ENCODE results near the gene RHBDF1.

The RHBDF1 gene

GRCh38 chr16:54237-54581 is 18.2 kb downstream of the RHBDF1 start:
- Histone ChIP-seq H4K20me1 (ENCODE audit: control insufficient read depth, insufficient read depth, low read depth, low read length) (0 out of 2 replicates have a peak, but pooled peaks cover 10% of the 10 kb centered on the region), H3K27ac (ENCODE audit: low read depth, low read length) (peak overlapping the region; percentile 56), H3K36me3 (ENCODE audit: control insufficient read depth, low read length) (peaks cover 74% of the 10 kb centered on the region), H3K9me3 (ENCODE audit: control insufficient read depth, insufficient read depth, low read length) (no peaks in the 10 kb centered on the region), H3K27me3 (ENCODE audit: control insufficient read depth, low read length) (no peaks in the 10 kb centered on the region), H3K79me2 (ENCODE audit: control insufficient read depth, low read length) (peaks cover 62% of the 10 kb centered on the region), H3K4me1 (ENCODE audit: control insufficient read depth, low read length) (peaks cover 22% of the 10 kb centered on the region), H3K4me3 (ENCODE audit: low read length) (peak overlapping the region; percentile 83), H3K4me2 (ENCODE audit: low read length) (peak overlapping the region; percentile 74), H3F3A (ENCODE audit: control insufficient read depth, insufficient read depth) (peaks cover 3% of the 10 kb centered on the region; the same call in 1 of the 2 replicates), H3K9me2 (replicated peaks; ENCODE audit: control insufficient read depth, low read length) (no peaks in the 10 kb centered on the region)
- TF ChIP-seq, protein P1, sequence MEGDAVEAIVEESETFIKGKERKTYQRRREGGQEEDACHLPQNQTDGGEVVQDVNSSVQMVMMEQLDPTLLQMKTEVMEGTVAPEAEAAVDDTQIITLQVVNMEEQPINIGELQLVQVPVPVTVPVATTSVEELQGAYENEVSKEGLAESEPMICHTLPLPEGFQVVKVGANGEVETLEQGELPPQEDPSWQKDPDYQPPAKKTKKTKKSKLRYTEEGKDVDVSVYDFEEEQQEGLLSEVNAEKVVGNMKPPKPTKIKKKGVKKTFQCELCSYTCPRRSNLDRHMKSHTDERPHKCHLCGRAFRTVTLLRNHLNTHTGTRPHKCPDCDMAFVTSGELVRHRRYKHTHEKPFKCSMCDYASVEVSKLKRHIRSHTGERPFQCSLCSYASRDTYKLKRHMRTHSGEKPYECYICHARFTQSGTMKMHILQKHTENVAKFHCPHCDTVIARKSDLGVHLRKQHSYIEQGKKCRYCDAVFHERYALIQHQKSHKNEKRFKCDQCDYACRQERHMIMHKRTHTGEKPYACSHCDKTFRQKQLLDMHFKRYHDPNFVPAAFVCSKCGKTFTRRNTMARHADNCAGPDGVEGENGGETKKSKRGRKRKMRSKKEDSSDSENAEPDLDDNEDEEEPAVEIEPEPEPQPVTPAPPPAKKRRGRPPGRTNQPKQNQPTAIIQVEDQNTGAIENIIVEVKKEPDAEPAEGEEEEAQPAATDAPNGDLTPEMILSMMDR (IDR thresholded peaks at IDR 0.05; ENCODE audit: low read depth, low read length, poor library complexity, severe bottlenecking): no peak
- TF ChIP-seq EZH2phosphoT487 (IDR thresholded peaks at IDR 0.05; ENCODE audit: borderline replicate concordance, low read length): no peak

DNA sequence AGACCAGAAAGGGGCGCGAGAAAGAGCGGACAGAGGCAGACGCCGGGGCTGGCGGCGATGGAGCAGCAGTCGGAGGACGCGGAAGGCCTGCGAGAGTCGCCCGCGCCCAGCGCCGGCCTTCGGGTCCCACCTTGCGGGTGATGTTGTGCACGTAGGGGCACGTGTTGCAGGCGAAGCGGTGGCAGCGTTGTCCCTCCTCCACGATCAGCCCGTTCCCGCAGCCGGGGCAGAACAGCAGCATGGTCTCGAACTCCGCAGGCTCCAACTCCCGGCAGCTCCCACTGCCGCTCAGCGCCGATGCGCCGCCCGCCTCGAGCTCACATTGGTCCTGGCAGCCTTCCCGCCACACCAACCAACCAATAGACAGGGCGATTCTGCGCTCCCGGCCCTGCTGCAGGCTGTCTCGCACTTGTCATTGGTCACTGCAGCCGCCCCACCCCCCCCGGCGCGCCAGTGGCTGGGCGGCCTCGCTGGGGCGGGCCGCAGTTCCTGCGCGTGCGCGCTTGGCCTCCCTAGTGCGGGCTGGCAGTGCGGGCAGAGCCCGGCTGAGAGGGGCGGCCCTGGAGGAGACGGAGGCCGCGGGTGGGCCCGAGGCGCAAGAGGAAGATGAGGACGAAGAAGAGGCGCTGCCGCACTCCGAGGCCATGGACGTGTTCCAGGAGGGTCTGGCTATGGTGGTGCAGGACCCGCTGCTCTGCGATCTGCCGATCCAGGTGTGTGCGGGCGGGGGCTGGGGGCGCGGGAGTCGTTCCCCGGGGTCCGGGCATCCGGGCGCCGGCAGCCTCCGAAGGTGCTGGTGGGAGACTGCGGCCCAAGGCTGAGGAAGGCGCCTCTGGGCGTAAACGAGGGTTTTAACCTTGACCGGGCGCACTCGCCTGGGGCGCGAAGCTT is 18.8 kb downstream of the RHBDF1 start, which contains the start of the genes POLR3K and SNRNP25:
TSS of gene POLR3K (minus strand) at position 263 of the 891 bp plus-strand sequence. CDS start at position 241, 22 bp downstream.
TSS of gene SNRNP25 (plus strand) at position 483 of the 891 bp plus-strand sequence. CDS start at position 672, 189 bp downstream.
- 0 out of 2 replicates have a peak, but pooled peaks cover 10% of the 10 kb centered on the region for H4K20me1 ChIP-seq (ENCODE audit: control insufficient read depth, insufficient read depth, low read depth, low read length)
- H3F3A ChIP-seq (ENCODE audit: control insufficient read depth, insufficient read depth): peaks cover 3% of the 10 kb centered on the region; the same call in 1 of the 2 replicates
- H3K9me3 ChIP-seq (ENCODE audit: control insufficient read depth, insufficient read depth, low read length): no peaks in the 10 kb centered on the region
- H3K4me1 ChIP-seq (ENCODE audit: control insufficient read depth, low read length): peaks cover 22% of the 10 kb centered on the region
- peak within 1 kb of the TSS; percentile 83 for H3K4me3 ChIP-seq (ENCODE audit: low read length)
- peaks cover 69% of the 10 kb centered on the region for H3K36me3 ChIP-seq (ENCODE audit: control insufficient read depth, low read length)
- peak within 1 kb of the TSS; percentile 74 for H3K4me2 ChIP-seq (ENCODE audit: low read length)
- H3K27me3 ChIP-seq (ENCODE audit: control insufficient read depth, low read length): no peaks in the 10 kb centered on the region
- no peaks in the 10 kb centered on the region for H3K9me2 ChIP-seq (replicated peaks; ENCODE audit: control insufficient read depth, low read length)
- TF ChIP-seq, protein P1 (IDR thresholded peaks at IDR 0.05; ENCODE audit: low read depth, low read length, poor library complexity, severe bottlenecking): no peak
- TF ChIP-seq EZH2phosphoT487 (IDR thresholded peaks at IDR 0.05; ENCODE audit: borderline replicate concordance, low read length): no peak
- peaks cover 68% of the 10 kb centered on the region for H3K79me2 ChIP-seq (ENCODE audit: control insufficient read depth, low read length)
- H3K27ac ChIP-seq (ENCODE audit: low read depth, low read length): peak within 1 kb of the TSS; percentile 74

DNA sequence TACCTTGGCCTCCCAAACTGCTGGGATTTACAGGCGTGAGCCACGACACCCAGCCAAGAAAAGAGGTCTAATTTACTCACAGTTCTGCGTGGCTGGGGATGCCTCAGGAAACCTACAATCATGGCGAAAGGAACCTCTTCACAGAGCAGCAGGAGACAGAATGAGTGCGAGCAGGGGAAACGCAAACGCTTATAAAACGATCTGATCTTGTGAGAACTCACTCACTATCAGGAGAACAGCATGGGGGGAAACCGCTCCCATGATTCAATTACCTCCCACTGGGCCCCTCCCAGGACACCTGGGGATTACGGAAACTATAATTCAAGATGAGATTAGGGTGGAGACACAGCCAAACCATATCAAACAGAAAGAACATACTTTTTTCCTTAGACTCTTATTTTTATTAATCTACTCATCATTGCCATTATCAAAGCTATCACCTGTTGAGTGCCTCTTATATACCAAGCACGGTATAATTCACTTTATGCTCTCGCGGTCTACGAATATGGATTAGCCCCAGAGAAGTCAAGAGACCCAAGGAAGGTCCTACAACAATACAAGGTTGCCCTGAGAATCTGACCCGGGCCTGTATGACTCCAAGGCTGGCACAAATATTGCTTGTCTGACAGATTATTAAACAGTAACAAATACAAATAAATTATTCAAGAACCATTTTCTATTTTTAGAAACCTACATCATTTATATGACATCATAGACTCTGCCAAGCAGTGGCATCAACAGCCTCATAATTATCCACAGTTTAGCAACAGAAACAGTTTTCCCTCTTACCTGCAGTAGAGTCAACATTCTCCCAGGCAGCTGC is 21.5 kb downstream of the RHBDF1 start:
- H3K4me2 ChIP-seq (ENCODE audit: low read length): peak overlapping the region; percentile 55

More for the DNA sequence above, 21.5 kb downstream of the RHBDF1 start:
- Histone ChIP-seq H3K36me3 (ENCODE audit: control insufficient read depth, low read length) (peaks cover 60% of the 10 kb centered on the region), H3K79me2 (ENCODE audit: control insufficient read depth, low read length) (peaks cover 80% of the 10 kb centered on the region), H3K9me2 (replicated peaks; ENCODE audit: control insufficient read depth, low read length) (no peaks in the 10 kb centered on the region), H3K9me3 (ENCODE audit: control insufficient read depth, insufficient read depth, low read length) (no peaks in the 10 kb centered on the region), H3F3A (ENCODE audit: control insufficient read depth, insufficient read depth) (peaks cover 3% of the 10 kb centered on the region; the same call in 1 of the 2 replicates), H3K27ac (ENCODE audit: low read depth, low read length) (no peak overlapping the region), H3K4me1 (ENCODE audit: control insufficient read depth, low read length) (peaks cover 22% of the 10 kb centered on the region), H4K20me1 (ENCODE audit: control insufficient read depth, insufficient read depth, low read depth, low read length) (0 out of 2 replicates have a peak, but pooled peaks cover 10% of the 10 kb centered on the region), H3K27me3 (ENCODE audit: control insufficient read depth, low read length) (no peaks in the 10 kb centered on the region), H3K4me3 (ENCODE audit: low read length) (peak overlapping the region; percentile 83)
- TF ChIP-seq EZH2phosphoT487 (IDR thresholded peaks at IDR 0.05; ENCODE audit: borderline replicate concordance, low read length): no peak
- TF ChIP-seq, protein P1 (IDR thresholded peaks at IDR 0.05; ENCODE audit: low read depth, low read length, poor library complexity, severe bottlenecking): no peak
